ENCODE measurements around the gene VAMP8.
"Not testable (repeated sequence)": the region's sequence is repeated elsewhere in the genome, so short reads cannot be mapped to it uniquely, and the experiment has no call there.

Gene VAMP8

GRCh38 chr2:85577386-85578242 is at the start of gene VAMP8:
Gene VAMP8, plus strand, starts transcription at chr2:85577586. Its CDS starts 61 bp downstream, at chr2:85577647.
- DNase-seq = no peak

DNA sequence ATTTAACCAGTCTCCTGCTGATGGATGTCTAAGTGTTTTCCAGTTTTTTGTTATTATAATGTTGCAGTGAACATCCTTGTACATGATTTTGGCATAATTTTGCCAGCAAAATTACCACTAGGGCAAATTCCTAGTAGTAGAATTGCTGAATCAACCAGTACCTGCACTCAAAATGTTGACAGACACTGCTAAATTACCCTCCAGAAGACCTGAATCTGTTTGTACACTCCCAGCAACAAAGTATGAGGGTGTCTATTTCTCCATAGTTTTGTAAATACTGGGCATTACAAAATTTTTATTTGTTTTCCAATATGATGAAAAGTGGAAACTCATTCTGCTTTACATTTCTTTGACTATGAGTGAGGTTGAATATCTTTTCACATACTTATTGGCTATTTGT is 49.6 kb upstream of the VAMP8 start:
- DNase-seq = no peak

DNA sequence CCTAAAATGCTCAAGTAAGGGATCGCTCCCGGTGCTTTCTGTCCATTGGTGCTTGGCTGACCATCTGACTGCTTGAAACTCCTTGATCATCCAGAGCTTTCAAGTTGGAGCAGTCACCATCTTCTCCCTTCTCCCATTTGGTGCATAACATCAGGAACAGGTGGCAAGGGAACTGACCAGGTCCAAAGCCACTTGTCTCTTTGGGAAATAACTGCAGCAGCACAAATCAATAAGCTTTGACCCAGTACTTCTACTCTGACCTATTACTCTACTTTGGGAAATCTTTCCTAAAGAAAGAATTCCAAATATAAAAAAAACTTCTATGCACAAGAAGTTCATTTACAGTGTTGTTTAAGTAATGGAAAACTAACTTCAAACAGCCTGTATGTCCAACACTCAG is 49.0 kb upstream of the VAMP8 start:
- no peak for DNase-seq

GRCh38 chr2:85529809-85530208 is 47.6 kb upstream of the VAMP8 start:
- no peak for DNase-seq

DNA sequence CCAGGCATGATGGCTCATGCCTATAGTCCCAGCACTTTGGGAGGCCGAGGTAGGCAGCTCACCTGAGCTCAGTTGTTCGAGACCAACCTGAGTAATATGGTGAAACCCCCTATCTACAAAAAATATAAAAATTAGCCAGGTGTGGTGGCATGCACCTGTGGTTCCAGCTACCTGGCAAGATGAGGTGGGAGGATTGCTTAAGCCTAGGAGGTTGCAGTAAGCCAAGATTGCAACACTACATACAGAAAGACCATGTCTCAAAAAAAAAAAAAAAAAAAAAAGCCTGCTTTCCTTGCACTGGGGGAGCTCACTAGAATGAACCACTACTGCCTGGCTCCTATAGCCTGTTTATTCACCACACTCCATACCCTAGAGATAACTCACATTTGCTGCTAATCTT is 45.8 kb upstream of the VAMP8 start:
- no peak for DNase-seq

- no peak for DNase-seq
Observed at GRCh38 chr2:85534099-85534498, 43.3 kb upstream of the VAMP8 start.

DNA sequence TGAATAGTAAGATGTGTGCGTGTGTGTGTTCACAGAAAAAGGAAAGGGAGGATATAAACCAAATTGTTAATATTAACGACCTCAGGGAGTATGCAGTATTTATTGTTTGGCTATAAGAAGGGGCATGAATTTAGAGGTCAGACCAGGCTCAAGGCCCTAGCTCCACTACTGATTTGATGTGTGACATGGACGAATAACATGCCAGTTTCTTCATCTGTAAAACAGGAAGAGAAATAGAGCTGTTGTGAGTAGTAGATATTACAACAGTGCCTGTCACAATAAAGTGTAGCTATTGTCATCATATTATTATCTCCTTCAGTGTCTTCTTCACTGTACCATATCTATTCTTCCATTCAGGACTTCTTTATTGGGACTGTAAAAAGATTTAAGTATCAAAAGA is 42.5 kb upstream of the VAMP8 start:
- DNase-seq = no peak

- DNase-seq = peak in 2 of 58 donors; percentile 26 to 28
Observed at GRCh38 chr2:85536479-85536878, 40.9 kb upstream of the VAMP8 start.

DNA sequence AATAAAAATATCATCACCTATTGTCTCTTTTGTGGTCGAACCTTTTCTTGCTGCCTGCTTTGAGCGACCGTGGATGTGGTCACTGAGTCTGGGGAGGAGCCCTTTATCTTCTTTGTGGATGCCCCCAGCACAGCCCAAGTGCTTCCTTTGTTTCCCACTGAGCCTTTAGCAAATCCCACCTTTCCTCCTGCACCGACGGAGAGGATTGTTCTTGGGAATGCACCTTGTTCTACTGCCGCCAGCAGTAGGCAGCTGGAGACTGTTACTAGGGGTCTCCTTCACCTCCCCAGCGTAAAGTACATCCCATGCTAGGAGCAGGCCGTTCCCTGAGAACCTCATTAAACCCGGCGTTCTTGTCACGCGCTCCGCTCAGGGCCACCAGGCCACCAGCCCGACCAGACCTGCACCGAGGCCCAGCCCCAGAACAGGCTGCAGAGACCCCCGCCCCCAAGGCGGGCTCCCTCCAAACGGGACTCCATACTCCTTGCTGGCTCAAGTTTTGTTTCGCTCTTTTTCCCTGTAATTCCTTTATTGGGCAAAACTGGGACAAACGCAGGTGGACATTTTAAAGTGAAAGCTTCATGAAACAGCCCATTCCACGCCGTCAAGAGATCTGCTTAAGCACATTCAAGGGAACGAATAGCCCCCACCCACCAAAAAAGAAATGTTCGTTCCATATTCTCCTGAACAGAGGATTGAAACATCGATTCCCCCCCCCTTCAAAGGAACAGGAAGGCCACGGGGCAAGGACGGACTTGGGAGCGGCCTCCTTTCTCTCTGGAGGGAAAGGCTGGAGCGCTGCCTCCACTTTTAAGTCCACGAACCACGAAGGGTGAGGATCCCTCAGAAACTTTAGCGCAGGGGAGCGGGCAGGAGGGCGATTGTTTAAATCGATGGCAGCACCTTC is 39.5 kb upstream of the VAMP8 start:
- DNase-seq = peak in 53 of 58 donors; percentile 23 to 78 (median 52)

GRCh38 chr2:85538507-85539360 is 38.7 kb upstream of the VAMP8 start, which contains the start of gene MAT2A:
Gene MAT2A, plus strand, starts transcription at chr2:85539168. Its CDS starts 120 bp downstream, at chr2:85539288.
- DNase-seq = peak; percentile 73 to 99 (median 94)

GRCh38 chr2:85539361-85540132 is 37.8 kb upstream of the VAMP8 start:
- peak in 55 of 58 donors; percentile 23 to 84 (median 64) for DNase-seq

- no peak for DNase-seq
Observed at GRCh38 chr2:85540133-85540648, 37.2 kb upstream of the VAMP8 start.

DNA sequence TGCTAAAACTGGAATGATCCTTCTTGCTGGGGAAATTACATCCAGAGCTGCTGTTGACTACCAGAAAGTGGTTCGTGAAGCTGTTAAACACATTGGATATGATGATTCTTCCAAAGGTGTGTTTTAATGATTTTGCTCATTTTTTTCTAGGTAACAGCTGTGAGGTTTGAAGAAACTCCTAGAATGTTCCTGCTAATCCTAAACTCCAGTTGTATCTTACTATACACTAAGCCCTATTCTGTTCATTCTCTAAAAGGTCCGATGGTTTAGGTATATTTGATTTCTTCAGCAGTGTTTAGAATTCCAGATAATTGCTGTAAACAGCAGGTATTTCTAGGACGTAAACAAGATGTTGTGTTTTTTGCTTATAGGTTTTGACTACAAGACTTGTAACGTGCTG is 36.1 kb upstream of the VAMP8 start:
- DNase-seq = no peak

GRCh38 chr2:85541753-85542457 is 35.5 kb upstream of the VAMP8 start:
- DNase-seq = no peak

GRCh38 chr2:85542777-85543176 is 34.6 kb upstream of the VAMP8 start:
- no peak for DNase-seq

- DNase-seq = not testable (repeated sequence)
Observed at GRCh38 chr2:85544254-85544691, 33.1 kb upstream of the VAMP8 start.

- DNase-seq = not testable (repeated sequence)
Observed at GRCh38 chr2:85544915-85545779, 32.2 kb upstream of the VAMP8 start.

- DNase-seq = no peak
Observed at GRCh38 chr2:85545780-85546240, 31.6 kb upstream of the VAMP8 start.
